GM21447 (cell line): ENCODE measurements around the gene C17orf113.

Source experiments
- ATAC-seq: cut with Tn5 transposase; IDR thresholded peaks from one replicate; pipeline ENCODE4 v1.9.1; 2021; ENCODE audit not compliant: unreplicated experiment

C17orf113 gene

GRCh38 chr17:42050393-42051012 is at the start of gene C17orf113:
Gene C17orf113, minus strand, starts transcription at chr17:42050601. Its CDS starts 7,225 bp downstream, at chr17:42043376.
- ATAC-seq = no peak

DNA sequence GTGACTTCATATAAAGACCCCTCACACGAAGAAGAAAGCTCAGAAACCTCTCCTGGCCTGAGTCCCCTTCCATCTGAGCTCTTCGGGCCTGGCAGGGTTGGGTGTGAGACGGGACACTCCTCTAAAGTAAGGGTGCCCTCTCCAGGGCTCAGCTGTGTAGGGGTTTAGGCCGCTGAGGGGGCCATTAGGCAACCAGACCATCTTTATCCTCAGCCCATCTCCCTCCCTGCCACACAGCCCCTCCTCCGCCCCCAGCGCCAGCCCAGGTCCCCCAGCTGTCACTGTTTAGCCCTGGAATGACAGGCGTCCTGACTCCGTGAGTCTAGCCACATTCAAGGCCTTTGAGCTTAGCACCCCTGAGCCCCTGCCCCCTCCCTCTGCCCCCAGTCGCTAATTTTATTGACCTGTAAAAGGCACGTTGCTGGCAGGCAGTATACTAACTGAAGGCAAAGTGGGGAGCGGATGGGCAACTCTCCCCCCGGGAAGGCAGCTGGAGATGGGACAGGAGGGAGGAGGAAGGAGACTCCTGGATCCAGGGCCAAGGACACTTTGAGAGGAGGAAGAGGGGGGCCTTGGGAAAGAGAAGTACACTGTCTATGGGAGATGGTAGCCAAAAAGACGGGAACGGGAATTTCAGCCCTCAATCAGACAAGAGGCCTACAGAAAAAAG is 48.5 kb upstream of the C17orf113 start:
- ATAC-seq = no peak

GRCh38 chr17:42097691-42098631 is 47.6 kb upstream of the C17orf113 start, which contains the start of gene ZNF385C:
Gene ZNF385C, minus strand, starts transcription at chr17:42098473. Its CDS starts 35,417 bp downstream, at chr17:42063056.
- ATAC-seq = no peak

DNA sequence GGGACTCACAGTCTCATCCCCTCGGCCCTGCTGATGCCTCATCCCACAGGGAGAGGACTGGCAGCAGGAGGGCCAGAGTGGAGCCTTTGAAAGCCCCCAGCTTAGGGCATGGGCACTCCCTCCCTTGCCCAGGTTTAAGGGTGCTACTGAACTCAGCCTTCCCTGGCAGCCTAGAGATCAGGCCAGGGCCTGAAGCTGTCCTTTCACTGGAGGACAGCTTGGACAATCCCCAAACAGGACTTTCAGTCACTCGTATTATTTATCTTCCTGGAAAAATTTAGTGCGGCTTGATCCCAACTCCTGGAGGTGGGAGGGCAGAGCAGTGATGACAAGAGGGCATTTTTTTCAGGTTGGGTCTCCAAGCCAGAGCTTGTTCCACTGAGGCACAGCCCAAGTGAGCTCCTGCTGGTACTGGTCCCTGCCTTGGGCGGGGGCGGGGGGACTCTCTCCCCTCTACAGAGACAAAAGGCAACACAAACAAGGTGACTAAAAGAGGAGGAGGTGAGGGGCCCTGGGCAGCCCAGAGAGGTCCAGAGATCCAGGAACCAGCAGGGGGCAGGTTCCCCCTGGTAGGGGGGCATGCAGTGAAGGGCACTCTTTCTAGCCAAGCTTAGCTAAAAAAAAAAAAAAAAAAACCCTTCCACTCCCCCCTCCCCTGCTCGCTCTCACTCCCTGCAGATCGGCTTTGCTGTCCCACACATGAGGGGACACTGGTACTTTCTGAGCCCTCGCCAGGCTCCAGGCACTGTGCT is 46.1 kb upstream of the C17orf113 start:
- no peak for ATAC-seq

DNA sequence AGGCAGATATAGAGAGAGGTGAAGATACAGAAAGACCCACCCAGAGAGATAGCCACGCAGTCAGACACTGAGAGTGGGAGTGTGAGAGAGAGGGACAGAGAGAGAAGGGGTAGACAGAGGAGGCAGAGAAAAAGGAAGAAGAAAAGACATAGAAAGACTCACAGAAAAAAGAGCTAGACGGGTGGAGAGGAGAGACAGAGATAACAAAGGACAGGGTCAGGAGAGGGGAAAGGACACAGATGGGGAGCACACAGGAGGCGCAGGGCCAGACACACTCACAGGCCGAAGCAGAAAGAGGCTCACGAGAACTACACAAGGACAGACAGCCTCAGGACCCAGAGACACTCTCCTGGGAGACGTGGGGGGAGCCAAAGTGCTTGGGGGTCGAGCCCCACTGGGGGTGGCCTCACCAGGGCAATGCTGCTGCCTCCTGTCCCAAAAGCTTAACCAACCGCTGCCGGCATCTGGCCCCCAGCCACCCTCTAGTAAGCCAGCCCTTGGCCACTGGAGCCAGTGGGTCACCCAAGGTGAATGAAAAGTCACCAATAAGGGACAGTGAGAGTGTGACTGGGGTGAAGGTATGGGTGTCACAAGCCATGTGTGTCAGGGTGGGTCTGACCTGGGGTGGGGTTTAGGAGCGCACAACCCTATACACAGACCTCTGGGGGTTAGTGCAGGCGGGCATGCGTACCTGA is 44.1 kb upstream of the C17orf113 start:
- ATAC-seq = no peak

DNA sequence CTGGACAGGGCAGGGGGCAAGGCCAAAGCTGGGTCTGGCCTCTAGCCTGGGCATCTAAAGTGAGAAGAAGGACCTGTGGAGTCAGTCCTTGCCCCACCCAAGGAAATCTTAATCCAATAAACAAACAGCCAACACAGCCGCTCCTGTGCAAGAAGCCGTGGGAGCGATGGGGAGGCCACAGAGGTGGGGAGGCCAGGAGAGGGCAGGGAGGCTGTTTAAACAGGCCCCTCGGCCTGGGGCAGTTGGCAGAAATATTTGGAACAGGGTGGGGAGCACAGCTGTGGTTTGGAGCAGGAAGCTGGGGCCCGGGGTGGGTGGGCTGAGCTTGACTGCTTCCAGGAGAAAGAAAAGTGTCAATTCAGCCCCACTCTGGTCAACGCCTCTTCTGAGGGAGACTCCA is 42.5 kb upstream of the C17orf113 start:
- no peak for ATAC-seq

DNA sequence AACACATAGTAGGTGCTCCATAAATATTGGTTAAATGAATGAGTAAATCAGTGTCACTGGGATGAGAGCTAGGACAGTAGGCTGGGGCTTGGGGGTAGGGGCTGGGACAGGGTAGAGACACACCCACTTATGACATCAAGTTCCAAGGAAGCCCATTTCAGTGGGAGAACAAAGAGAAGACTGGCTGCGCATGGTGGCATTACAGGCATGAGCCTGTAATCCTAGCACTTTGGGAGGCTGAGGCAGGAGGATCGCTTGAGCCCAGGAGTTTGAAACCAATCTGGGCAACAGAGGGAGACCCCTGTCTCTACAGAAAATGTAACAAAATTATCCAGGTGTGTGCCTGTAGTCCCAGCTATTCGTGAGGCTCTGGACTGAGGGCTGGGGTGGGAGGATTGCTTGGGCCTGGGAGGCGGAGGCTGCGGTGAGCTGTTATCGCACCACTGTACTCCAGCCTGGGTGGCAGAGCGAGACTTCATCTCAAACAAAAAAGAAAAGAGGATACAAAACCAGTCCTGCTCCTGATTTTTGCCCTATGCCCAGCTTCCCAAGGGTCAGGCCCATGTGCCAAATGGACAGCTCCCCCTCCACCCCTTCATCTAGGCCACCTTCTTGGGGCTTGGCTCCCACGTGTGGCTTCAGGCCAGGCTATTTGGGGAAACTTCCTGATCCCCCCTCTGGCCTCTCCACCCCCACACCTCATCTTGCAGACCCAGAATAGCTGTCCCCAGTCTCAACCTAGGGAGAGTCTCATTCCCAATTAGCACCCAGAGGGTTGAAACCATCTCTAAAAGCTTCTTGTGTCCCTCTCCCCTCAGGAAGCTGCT is 40.8 kb upstream of the C17orf113 start:
- ATAC-seq = no peak

DNA sequence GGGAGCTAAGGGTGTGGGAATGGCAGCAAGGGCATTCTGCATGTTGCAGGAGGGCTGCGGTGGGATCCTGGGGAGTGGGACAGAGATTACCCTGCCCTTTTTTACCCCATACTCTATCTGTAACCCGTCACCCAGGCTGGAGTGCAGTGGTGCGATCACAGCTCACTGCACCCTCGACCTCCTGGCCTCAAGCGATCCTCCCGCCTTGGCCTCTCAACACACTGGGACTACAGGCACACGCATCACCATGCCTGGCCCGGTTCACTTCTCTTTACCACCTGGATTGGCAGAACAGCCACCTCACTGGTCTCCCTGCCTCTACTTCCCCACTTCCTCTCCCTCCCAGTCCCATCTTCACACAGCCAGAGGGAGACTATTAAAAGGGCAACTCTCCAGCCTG is 38.3 kb upstream of the C17orf113 start:
- ATAC-seq = no peak

- ATAC-seq = no peak
These were observed 37.6 kb upstream of the C17orf113 start for GRCh38 chr17:42087736-42088705.

- no peak for ATAC-seq
These were observed 36.8 kb upstream of the C17orf113 start for GRCh38 chr17:42087042-42087701.

DNA sequence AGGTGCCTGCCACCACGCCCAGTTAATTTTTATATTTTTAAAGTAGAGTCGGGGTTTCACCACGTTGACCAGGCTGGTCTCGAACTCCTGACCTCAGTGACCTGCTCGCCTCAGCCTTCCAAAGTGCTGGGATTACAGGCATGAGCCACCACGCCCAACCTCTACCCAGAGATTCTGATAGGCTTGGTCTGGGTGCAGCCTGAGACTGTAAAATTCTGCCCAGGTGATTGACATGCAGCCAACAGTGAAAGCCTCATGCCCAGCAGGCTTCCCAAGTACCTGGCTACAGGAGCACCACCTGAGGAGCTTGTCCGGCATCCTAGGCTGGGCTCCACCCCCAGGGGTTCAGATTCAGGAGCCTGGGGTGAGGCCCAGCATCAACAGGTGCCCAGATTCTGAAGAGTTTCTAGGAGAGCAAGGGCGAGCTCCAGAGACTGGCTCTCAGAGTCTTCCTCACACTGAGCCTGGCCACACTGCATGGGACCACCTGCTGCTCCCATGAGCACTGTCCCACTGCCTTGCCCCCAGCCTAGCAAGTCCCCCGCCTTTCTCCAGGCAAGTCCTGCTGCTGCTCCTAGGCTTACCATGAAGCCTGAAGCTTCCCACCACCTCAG is 31.2 kb upstream of the C17orf113 start:
- ATAC-seq = no peak

GRCh38 chr17:42079541-42079940 is 29.1 kb upstream of the C17orf113 start:
- no peak for ATAC-seq

- ATAC-seq = no peak
These were observed 28.1 kb upstream of the C17orf113 start for GRCh38 chr17:42078396-42079043.

DNA sequence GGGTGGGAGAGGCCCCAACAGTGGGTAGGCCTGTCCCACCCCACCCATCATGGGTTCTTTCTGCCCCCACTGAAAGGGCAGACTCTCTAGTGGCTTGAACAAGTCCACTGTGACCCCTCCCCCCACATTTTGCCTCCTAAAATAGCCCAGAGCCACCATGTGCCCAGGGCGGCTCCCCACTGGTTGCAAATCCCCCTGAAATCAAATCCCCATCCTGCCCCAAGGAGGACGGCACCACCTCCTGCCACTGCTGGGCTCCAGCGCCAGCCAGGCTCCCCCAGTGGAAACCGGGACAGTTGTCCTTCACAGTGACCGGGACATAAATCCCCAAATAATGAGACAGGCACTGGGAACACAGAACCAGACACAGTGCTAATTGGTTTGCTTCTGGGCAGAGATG is 27.4 kb upstream of the C17orf113 start:
- no peak for ATAC-seq

DNA sequence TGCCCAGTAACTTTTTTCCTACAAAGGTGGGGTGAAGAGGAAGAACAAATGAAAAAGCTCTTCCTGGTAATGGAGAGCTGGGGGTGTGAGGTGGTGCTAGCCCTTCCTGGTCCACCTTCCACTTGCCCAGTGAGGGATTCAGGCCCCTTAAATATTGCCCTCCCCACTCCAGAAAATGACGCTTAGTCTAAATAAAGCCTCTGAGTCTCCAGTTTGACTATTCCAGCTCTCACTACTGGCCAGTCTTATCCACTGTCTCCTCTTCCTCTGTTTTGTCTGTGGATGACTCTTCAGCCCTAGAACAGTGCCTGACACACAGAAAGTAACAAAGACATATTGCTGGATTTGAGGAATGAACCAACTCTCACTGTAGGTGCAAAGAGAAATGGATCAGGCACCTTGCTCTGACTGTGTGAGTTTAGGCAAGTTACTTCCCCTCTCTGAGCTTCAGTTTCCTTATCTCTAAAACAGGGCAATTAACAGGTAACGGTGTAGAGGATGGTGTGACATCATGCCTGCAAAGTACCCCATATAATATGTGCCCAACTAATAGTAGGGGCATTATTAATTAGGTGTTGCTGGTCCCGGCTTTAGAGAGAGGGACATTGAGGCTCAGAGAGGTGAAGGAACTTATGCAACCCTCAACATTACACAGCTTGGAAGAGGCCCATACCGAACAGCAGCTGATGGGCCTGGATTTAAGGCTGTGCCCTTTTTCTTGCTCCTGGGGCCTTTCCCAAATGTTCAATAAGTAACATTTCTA is 26.6 kb upstream of the C17orf113 start:
- no peak for ATAC-seq

- no peak for ATAC-seq
These were observed 25.4 kb upstream of the C17orf113 start for GRCh38 chr17:42075789-42076188.
